Muscle layer of colon (tissue), 2 donors: ENCODE data around the gene TDRD6.

Experiments
- H3K27ac ChIP-seq: one replicate; pipeline ENCODE4 v1.7.0; 2013; ENCODE audit warnings: low read depth, mild to moderate bottlenecking, low read length, moderate library complexity
- H3K27me3 ChIP-seq, 2 donors: one replicate each; pipeline ENCODE4 v1.7.0; 2013; ENCODE audit warnings: low read length in 2 of 2, mild to moderate bottlenecking in 2 of 2; ENCODE audit not compliant: insufficient read depth in 2 of 2, control insufficient read depth in 1 of 2
- H3K36me3 ChIP-seq: one replicate; pipeline ENCODE4 v1.7.0; 2013; ENCODE audit warnings: mild to moderate bottlenecking, low read length; ENCODE audit not compliant: insufficient read depth
- H3K4me1 ChIP-seq: one replicate; pipeline ENCODE4 v1.7.0; 2013; ENCODE audit warnings: mild to moderate bottlenecking, low read length; ENCODE audit not compliant: insufficient read depth
- H3K4me3 ChIP-seq, 2 donors: one replicate each; pipeline ENCODE4 v1.7.0; 2013; ENCODE audit warnings: low read length in 2 of 2, low read depth in 1 of 2, mild to moderate bottlenecking in 1 of 2, moderate library complexity in 1 of 2
- H3K9ac ChIP-seq: one replicate; pipeline ENCODE4 v1.7.0; 2013; ENCODE audit warnings: low read length
- H3K9me3 ChIP-seq: one replicate; pipeline ENCODE4 v1.7.0; 2013; ENCODE audit warnings: mild to moderate bottlenecking, low read length
- donor health status: abdominal sarcoma.
- donor health status: Adenocarcinoma of cecum.

Gene TDRD6

GRCh38 chr6:46653439-46654195, 34.1 kb upstream of the TDRD6 start:
- no peaks in the 10 kb centered on the region for H3K27me3 ChIP-seq
- peak overlapping the region; percentile 60 for H3K9ac ChIP-seq
- no peaks in the 10 kb centered on the region for H3K9me3 ChIP-seq
- peak overlapping the region; percentile 54 to 100 for H3K4me3 ChIP-seq
- peak overlapping the region; percentile 82 for H3K27ac ChIP-seq
- peaks cover 17% of the 10 kb centered on the region for H3K4me1 ChIP-seq
- H3K36me3 ChIP-seq = peaks cover 9% of the 10 kb centered on the region

DNA sequence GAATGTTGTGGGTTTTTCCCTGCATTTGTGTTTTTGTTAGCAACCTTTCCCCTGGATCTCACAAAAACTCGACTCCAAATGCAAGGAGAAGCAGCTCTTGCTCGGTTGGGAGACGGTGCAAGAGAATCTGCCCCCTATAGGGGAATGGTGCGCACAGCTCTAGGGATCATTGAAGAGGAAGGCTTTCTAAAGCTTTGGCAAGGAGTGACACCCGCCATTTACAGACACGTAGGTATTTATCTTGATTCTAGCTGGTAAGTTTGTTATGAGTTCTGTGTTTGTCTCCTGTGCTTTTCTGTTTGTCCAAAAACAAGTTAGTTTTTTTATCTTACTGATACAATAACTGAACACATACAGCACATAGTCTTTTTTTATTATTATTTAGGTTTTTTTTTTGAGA, 31.9 kb upstream of the TDRD6 start:
- no peaks in the 10 kb centered on the region for H3K9me3 ChIP-seq
- no peaks in the 10 kb centered on the region for H3K27me3 ChIP-seq
- H3K4me3 ChIP-seq = no peak overlapping the region
- H3K9ac ChIP-seq = no peak overlapping the region
- H3K36me3 ChIP-seq = peaks cover 13% of the 10 kb centered on the region
- H3K4me1 ChIP-seq = peaks cover 14% of the 10 kb centered on the region
- H3K27ac ChIP-seq = no peak overlapping the region

GRCh38 chr6:46657642-46658041, 30.0 kb upstream of the TDRD6 start:
- peaks cover 9% of the 10 kb centered on the region for H3K4me1 ChIP-seq
- no peak overlapping the region for H3K27ac ChIP-seq
- H3K9ac ChIP-seq = no peak overlapping the region
- H3K9me3 ChIP-seq = no peaks in the 10 kb centered on the region
- no peaks in the 10 kb centered on the region for H3K27me3 ChIP-seq
- H3K36me3 ChIP-seq = peaks cover 13% of the 10 kb centered on the region
- H3K4me3 ChIP-seq = no peak overlapping the region

DNA sequence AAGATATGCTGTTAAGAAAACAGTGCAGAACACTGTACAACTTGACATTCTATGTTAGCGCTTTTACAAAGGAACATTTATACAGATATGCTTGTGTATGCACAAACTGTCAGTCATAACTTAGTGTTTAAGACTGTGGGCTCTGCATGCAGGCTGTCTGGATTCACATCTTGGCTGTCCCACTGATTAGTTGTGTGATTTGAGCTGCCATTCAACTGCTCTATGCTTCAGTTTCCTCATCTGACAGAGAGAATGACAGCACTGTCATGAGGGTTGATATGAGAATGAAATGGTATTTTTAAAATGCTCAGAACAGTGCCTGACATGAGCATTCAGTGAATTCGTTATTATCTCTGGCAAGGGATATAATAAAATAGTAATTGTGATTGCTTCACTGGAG, 26.2 kb upstream of the TDRD6 start:
- Histone ChIP-seq H3K4me3 (no peak overlapping the region), H3K9ac (no peak overlapping the region), H3K27ac (no peak overlapping the region), H3K4me1 (no peaks in the 10 kb centered on the region), H3K9me3 (no peaks in the 10 kb centered on the region), H3K36me3 (peaks cover 13% of the 10 kb centered on the region), H3K27me3 (no peaks in the 10 kb centered on the region)

DNA sequence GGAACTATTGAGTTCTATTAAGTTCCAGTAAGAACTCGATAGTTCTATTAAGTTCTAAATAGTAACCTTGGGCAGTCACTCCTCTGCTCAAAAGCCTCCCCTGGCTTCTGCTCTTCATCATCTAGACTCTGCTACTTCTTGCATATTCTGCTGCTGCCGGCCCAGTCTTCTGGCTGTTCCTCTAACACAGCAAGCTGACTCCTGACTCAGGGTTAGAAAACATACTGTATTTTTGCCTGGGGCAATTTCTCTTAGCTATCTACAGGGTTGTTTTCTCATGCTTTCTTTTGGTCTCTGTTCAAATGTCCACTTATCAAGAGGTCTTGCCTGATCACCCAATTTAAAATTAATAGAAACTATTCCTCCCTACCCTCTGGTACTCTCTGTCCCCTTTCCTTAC, 20.3 kb upstream of the TDRD6 start:
- Histone ChIP-seq H3K4me3 (no peak overlapping the region), H3K9ac (no peak overlapping the region), H3K27ac (no peak overlapping the region), H3K27me3 (no peaks in the 10 kb centered on the region), H3K9me3 (no peaks in the 10 kb centered on the region), H3K36me3 (peaks cover 13% of the 10 kb centered on the region), H3K4me1 (no peaks in the 10 kb centered on the region)

DNA sequence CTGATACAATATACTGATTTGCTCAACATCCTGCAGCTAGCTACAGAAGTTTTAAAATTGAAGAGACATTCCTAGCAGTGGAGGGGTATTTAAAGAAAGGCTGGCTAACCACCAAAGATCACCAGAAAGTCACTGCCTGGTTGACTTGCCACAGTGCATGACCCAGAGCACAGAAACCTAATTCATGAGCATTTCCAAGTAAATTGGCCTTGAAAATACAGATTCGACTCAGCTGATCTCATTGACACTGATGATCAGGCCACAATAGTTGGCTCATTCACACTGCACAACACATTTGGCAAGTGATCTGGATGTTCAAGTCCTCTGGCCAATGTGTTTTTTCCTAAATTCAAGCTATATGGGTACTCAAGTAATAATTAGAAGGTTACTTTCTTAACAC, 13.3 kb upstream of the TDRD6 start:
- H3K27me3 ChIP-seq = no peaks in the 10 kb centered on the region
- H3K4me3 ChIP-seq = no peak overlapping the region
- no peak overlapping the region for H3K9ac ChIP-seq
- peaks cover 32% of the 10 kb centered on the region for H3K36me3 ChIP-seq
- H3K4me1 ChIP-seq = no peaks in the 10 kb centered on the region
- no peak overlapping the region for H3K27ac ChIP-seq
- no peaks in the 10 kb centered on the region for H3K9me3 ChIP-seq

- Histone ChIP-seq H3K9ac (no peak overlapping the region), H3K9me3 (no peaks in the 10 kb centered on the region), H3K27me3 (no peaks in the 10 kb centered on the region), H3K4me1 (no peaks in the 10 kb centered on the region), H3K4me3 (no peak overlapping the region), H3K27ac (no peak overlapping the region), H3K36me3 (peaks cover 25% of the 10 kb centered on the region)
Observed at GRCh38 chr6:46676604-46677313, 10.9 kb upstream of the TDRD6 start.

DNA sequence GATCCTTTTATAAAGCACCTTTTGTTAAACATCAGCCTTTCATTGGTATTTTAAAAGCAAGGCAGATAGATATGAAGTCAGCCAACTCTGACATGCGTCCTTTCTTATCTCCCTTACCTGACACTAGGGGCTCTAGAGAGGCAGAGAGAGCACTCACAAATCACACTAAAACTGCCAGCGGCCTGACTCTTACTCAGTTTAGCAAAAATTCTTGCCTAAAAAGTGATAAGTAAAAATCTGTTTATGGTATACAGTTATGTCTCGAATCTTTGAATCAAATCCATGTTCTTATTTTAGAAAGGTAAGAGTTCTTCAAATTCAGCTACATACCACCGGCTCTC, 10.4 kb upstream of the TDRD6 start:
- Histone ChIP-seq H3K9me3 (no peaks in the 10 kb centered on the region), H3K36me3 (peaks cover 25% of the 10 kb centered on the region), H3K4me3 (no peak overlapping the region), H3K27ac (no peak overlapping the region), H3K9ac (no peak overlapping the region), H3K27me3 (no peaks in the 10 kb centered on the region), H3K4me1 (no peaks in the 10 kb centered on the region)

GRCh38 chr6:46684771-46685170, 2.9 kb upstream of the TDRD6 start:
- H3K27me3 ChIP-seq = no peaks in the 10 kb centered on the region
- no peak overlapping the region for H3K4me3 ChIP-seq
- no peaks in the 10 kb centered on the region for H3K9me3 ChIP-seq
- H3K9ac ChIP-seq = no peak overlapping the region
- H3K27ac ChIP-seq = no peak overlapping the region
- H3K4me1 ChIP-seq = no peaks in the 10 kb centered on the region
- H3K36me3 ChIP-seq = no peaks in the 10 kb centered on the region

- H3K4me1 ChIP-seq = no peaks in the 10 kb centered on the region
- no peak overlapping the region for H3K9ac ChIP-seq
- no peaks in the 10 kb centered on the region for H3K27me3 ChIP-seq
- no peaks in the 10 kb centered on the region for H3K9me3 ChIP-seq
- H3K27ac ChIP-seq = no peak overlapping the region
- H3K36me3 ChIP-seq = no peaks in the 10 kb centered on the region
- H3K4me3 ChIP-seq = no peak overlapping the region
Observed at GRCh38 chr6:46688117-46688965, 656 bp downstream of the TDRD6 start.

DNA sequence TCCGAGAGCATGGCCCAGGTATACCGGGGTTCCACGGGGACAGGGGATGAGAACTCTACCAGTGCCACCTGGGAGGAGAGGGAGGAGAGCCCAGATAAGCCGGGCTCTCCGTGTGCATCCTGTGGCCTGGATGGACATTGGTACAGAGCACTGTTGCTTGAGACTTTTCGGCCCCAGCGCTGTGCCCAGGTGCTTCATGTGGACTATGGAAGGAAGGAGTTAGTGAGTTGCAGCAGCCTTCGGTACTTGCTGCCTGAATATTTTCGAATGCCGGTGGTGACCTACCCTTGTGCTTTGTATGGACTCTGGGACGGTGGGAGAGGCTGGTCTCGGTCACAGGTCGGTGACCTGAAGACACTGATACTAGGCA, 1.3 kb downstream of the TDRD6 start:
- Histone ChIP-seq H3K27me3 (no peaks in the 10 kb centered on the region), H3K36me3 (no peaks in the 10 kb centered on the region), H3K4me3 (no peak overlapping the region), H3K9ac (no peak overlapping the region), H3K9me3 (no peaks in the 10 kb centered on the region), H3K27ac (no peak overlapping the region), H3K4me1 (no peaks in the 10 kb centered on the region)
